ENCODE measurements around the gene FSCN2.

Gene FSCN2

DNA sequence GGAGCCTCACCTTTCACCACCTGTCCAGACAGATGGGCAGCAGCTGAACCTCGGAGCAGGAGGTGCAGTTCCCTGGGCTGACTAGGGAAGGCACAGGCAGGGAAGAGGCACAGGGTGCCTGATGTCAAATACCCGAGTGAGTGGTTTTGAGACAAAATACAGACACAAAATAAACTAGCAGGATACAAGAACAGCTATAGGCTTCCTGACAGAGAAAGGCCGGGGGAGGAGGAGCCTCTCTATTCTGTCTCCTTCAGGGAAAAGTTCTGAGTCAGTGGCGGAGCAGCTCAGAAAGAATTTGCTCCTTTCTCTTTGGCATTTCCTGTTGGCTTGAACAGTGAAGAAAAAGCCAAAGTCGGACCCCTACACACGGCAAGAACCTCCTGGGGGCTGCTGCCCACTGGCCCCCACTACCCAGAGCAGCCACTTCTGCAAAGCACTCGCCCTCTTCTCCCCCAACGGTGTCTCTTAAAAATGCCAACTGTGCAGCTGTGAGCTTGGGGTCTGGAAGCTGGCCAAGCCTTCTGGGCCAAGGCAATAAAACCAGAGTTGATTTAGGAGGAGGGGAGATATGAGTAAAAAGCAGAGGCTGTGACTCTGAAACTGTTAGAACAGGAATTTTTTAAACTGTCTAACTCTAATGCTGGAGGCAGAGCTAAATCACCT is 38.4 kb downstream of the FSCN2 start:
- in situ Hi-C loops (cut with MboI; ENCODE audit: low sequenced_read_pairs, unreplicated experiment): no loop called here
- DNase-seq (ENCODE audit: low spot score): no peak
- TF ChIP-seq, protein P1, sequence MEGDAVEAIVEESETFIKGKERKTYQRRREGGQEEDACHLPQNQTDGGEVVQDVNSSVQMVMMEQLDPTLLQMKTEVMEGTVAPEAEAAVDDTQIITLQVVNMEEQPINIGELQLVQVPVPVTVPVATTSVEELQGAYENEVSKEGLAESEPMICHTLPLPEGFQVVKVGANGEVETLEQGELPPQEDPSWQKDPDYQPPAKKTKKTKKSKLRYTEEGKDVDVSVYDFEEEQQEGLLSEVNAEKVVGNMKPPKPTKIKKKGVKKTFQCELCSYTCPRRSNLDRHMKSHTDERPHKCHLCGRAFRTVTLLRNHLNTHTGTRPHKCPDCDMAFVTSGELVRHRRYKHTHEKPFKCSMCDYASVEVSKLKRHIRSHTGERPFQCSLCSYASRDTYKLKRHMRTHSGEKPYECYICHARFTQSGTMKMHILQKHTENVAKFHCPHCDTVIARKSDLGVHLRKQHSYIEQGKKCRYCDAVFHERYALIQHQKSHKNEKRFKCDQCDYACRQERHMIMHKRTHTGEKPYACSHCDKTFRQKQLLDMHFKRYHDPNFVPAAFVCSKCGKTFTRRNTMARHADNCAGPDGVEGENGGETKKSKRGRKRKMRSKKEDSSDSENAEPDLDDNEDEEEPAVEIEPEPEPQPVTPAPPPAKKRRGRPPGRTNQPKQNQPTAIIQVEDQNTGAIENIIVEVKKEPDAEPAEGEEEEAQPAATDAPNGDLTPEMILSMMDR (IDR thresholded peaks at IDR 0.05; ENCODE audit: borderline replicate concordance, control extremely low read depth, extremely low read depth, insufficient read depth, missing control alignments): no peak

DNA sequence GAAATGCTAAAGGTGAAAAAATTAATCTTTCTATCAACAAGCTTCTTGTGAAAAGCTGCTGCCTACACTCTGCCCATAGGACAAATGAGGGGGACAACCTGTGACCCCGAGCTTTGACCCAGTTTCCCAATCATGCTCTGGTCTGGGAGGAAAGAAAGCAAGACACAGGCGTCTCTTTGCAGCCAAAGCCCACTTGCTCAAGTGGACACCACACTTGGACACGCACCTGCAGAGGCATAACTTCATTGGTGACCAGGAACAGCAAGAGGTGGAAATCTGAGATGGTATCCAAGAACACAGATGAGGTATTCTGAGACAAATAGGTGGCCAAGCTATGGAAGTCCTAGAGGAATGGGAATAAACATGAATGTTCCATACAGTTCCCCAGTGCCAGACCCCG is 39.0 kb downstream of the FSCN2 start:
- in situ Hi-C loops (cut with MboI; ENCODE audit: low sequenced_read_pairs, unreplicated experiment): no loop called here
- TF ChIP-seq, protein P1 (IDR thresholded peaks at IDR 0.05; ENCODE audit: borderline replicate concordance, control extremely low read depth, extremely low read depth, insufficient read depth, missing control alignments): no peak
- DNase-seq (ENCODE audit: low spot score): no peak

DNA sequence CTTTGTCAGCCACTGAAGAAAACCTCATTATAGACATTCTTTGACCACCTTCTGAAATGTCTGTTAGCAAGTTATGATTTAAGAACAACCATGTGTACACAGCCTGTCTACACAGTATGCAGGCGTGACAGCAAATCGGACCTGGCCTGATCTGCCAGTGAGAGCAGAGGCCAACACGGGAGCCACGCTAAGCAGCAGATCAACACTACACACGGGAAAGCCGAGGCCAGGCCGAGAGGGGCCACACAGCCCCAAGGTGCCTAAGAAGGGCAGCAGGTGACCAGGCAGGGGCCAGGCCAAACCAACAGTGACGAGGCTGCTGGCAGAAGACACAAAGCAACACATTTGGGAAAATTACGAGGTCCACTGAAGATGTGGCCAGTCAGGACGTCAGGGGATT is 40.2 kb downstream of the FSCN2 start:
- in situ Hi-C loops (cut with MboI; ENCODE audit: low sequenced_read_pairs, unreplicated experiment): no loop called here
- TF ChIP-seq, protein P1 (IDR thresholded peaks at IDR 0.05; ENCODE audit: borderline replicate concordance, control extremely low read depth, extremely low read depth, insufficient read depth, missing control alignments): no peak
- no peak for DNase-seq (ENCODE audit: low spot score)

DNA sequence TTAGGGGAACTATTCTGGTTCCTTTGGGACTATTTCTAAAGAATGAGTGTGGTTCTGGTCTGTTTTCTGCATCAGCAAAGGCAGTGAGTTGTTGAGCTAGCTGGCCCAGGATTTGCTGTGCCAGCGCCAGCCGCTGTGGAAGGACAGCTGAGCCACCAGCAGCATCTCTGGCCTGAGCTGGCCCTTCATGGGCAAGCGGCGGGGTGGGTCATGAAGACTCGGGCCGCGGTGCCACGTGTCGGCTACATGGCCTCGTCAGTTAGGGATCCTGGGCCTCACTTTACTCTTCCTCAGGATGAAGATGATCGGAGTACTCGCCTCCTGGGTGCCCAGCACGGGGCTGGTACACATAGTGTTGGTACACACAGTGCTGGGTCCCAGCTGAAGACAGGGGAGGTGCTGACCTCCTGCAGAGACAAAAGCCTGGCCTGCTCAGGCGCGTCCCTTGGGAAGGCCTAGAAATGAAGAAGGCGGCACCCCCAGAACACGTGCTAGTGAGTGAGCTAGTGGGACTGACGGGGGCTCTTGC is 41.9 kb downstream of the FSCN2 start:
- no peak for DNase-seq (ENCODE audit: low spot score)
- in situ Hi-C loops (cut with MboI; ENCODE audit: low sequenced_read_pairs, unreplicated experiment): no loop called here
- TF ChIP-seq, protein P1 (IDR thresholded peaks at IDR 0.05; ENCODE audit: borderline replicate concordance, control extremely low read depth, extremely low read depth, insufficient read depth, missing control alignments): no peak

DNA sequence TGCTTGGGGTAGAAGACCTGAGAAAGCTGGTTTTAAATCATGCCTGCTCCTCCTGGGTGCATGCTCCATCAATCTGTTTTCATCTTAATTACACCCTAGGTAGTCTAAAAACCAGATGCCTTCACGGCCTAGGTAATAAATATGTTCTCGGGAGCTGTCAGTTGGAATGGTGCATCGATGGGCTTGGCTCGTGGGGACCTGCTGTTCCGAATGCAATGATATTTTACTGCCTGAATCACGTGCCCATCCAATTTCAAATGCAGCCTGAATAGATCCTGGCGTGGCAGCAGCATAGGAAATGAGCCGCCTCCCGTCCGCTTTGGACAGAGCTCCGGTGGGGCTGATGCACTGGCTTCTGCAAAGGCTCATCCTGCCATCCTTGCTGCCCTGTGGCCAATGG is 42.8 kb downstream of the FSCN2 start:
- TF ChIP-seq, protein P1 (IDR thresholded peaks at IDR 0.05; ENCODE audit: borderline replicate concordance, control extremely low read depth, extremely low read depth, insufficient read depth, missing control alignments): no peak
- in situ Hi-C loops (cut with MboI; ENCODE audit: low sequenced_read_pairs, unreplicated experiment): no loop called here
- DNase-seq (ENCODE audit: low spot score): no peak

DNA sequence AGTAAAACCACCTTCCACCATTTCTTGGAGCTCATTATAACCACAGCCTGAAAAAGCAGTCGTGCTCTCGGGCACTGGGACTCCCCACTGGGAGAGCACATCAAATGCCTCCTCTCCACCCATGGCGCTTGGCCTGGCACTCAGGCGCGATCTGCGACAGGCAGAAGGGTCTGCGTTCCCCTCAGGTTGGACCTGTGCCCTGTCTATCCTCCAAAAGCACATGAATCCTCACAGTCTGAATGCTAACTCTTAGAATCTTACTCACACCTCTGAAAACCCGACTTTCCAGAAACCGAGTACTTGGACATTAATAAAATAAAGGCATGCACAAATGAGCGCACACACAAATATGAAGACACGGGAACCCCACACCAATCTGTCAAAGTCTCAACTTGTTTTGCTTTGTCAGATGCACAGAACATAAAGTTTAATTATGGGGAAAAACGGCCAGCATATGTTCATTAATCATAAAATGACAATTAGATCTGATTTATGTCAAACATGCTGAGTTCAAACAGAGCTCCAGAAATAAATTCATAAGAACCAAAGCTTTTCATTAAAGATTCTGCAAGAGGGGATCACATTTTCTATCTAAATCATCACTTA is 44.5 kb downstream of the FSCN2 start:
- TF ChIP-seq, protein P1 (IDR thresholded peaks at IDR 0.05; ENCODE audit: borderline replicate concordance, control extremely low read depth, extremely low read depth, insufficient read depth, missing control alignments): no peak
- no peak for DNase-seq (ENCODE audit: low spot score)
- in situ Hi-C loops (cut with MboI; ENCODE audit: low sequenced_read_pairs, unreplicated experiment): no loop called here
